Fibroblast of the aortic adventitia (primary cell): ENCODE results near the gene CEP72. TPM values are rescaled to one million over a fixed set of nuclear protein-coding genes. Genes with fewer than 3 reads are reported as not detected.
"Not testable (repeated sequence)": the region's sequence is repeated elsewhere in the genome, so short reads cannot be mapped to it uniquely, and the experiment has no call there.

Experiments used
- DNase-seq: peaks from one replicate; pipeline ENCODE4 v3.0.0-alpha.2; 2010; ENCODE audit warnings: low read depth
- H3K4me3 ChIP-seq: 2 replicates; pipeline ENCODE4 v1.5.1; 2011; ENCODE audit warnings: low read depth, mild to moderate bottlenecking, control low read depth, low read length, moderate library complexity
- total RNA-seq: library from RNA; depleted of rRNA; stranded (reverse); fragments of >200 nt; gene quantifications from 2 replicates; pipeline ENCODE4 v1.2.3, GENCODE V29; 2012; ENCODE audit warnings: low replicate concordance

Gene CEP72
- total RNA-seq, 1 donor: 3.5 TPM

DNA sequence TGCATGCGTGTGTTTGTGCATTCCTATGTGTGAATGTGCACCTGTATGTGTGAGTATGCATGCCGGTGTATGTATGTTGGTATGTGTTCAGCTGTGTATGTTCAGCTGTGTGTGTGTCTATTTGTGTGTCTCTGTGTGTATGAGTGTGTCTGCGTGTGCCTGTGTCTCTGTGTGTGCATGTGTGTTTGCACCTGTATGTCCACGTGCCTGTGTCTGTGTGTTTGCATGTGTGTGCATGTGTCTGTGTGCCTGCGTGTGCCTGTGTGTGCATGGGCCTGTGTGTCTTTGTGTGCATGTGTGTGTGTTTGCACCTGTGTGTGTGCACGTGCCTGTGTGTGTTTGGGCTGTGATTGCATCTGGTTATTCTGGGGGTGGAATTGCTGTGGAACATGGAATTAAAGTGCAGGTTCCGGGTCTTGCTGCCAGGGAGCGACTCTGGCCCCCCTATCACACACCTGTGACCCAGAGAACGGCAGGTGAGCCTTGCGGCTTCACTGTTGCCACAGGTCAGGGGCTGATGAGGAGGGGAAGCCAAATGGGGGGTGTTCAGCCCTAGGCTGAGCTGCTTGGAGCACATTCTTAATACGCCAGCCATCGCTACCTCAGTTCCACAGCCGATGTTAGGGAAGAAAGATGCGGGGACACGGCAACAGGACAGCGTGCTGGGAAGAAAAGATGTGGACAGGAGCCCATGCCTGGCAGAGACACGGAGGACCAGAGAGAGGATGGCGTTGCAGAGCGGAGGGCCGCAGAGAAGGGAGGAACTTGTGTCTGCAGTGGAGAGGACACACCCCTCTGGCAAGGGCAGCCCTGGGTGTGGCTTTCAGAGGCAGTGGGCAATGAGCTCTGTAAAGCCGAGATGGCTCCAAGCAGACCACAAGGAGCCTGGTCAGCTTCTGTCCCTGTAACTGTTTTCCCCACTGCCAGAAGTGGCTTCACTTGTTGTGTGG lies 84.9 kb downstream of the CEP72 start:
- H3K4me3 ChIP-seq, DNase-seq: not testable (repeated sequence)

Other genes with a start within 250 kb of the CEP72 start
- gene EXOC3, start 169.2 kb upstream of the CEP72 start, total RNA-seq: 30.1 and 39.8 TPM in 2 replicates
- gene SLC9A3, start 87.9 kb upstream of the CEP72 start, total RNA-seq: 0.25 and 1.8 TPM in 2 replicates
- not detected in 2 replicates for gene TPPP, start 81.0 kb downstream of the CEP72 start, total RNA-seq
- under 0.01 and 0.74 TPM in 2 replicates for gene ZDHHC11B, start 172.4 kb downstream of the CEP72 start, total RNA-seq
- 0.36 and 0.65 TPM in 2 replicates for gene ZDHHC11, start 238.6 kb downstream of the CEP72 start, total RNA-seq